PC-9 (cell line): ENCODE data around the gene TECPR1. TPM values are rescaled to one million over a fixed set of nuclear protein-coding genes. Genes with fewer than 3 reads are reported as not detected.

Experiments used
- BruUV-seq: library from RNA; stranded (reverse); fragments of 400-500 nt; replicated peaks from 2 replicates; lab custom pipeline; 2021; lab: Mats Ljungman, UMichigan
- CTCF ChIA-PET: fragments of 300-600 bp; sonication (Branson Sonifier 250); formaldehyde crosslinking; loops from one replicate; lab custom pipeline; 2022; ENCODE audit warnings: antibody characterized with exemption; lab: Charles Lee
- POLR2A ChIA-PET: fragments of 300-600 bp; sonication (Branson Sonifier 250); formaldehyde crosslinking; loops from one replicate; lab custom pipeline; 2022; ENCODE audit warnings: antibody characterized with exemption; ENCODE audit not compliant: unreplicated experiment; lab: Charles Lee
- DNase-seq, 2 experiments: peaks; one replicate each; pipeline versions ENCODE4 v3.0.0 to v3.0.0-alpha.2; 2015 to 2022; ENCODE audit warnings: mixed read lengths in 1 of 2
- H2AFZ ChIP-seq: fragments of 200-600 bp; sonication (generic); 2 replicates; pipeline ENCODE4 v1.8.1; 2017; ENCODE audit warnings: antibody characterized with exemption
- H3F3A ChIP-seq: fragments of 200-600 bp; sonication (generic); 2 replicates; pipeline ENCODE4 v1.8.1; 2017; ENCODE audit warnings: antibody characterized with exemption, mild to moderate bottlenecking, low read depth; ENCODE audit not compliant: insufficient read depth
- H3K27ac ChIP-seq: fragments of 200-600 bp; sonication (generic); 2 replicates; pipeline ENCODE4 v1.6.1; 2016; ENCODE audit warnings: mixed run types
- H3K27me3 ChIP-seq: fragments of 200-600 bp; sonication (generic); 2 replicates; pipeline ENCODE4 v1.6.1; 2016; ENCODE audit warnings: low read depth, mixed run types; ENCODE audit not compliant: insufficient read depth
- H3K36me3 ChIP-seq: fragments of 200-600 bp; sonication (generic); 2 replicates; pipeline ENCODE4 v1.6.1; 2016; ENCODE audit warnings: low read depth, mixed run types
- H3K4me1 ChIP-seq: fragments of 200-600 bp; sonication (generic); replicated peaks from 2 replicates; pipeline ENCODE4 v1.6.1; 2016; ENCODE audit warnings: mixed run types; ENCODE audit not compliant: insufficient read depth
- H3K4me2 ChIP-seq: fragments of 200-600 bp; sonication (generic); 2 replicates; pipeline ENCODE4 v1.6.1; 2017; ENCODE audit warnings: mixed run types
- H3K4me3 ChIP-seq: fragments of 200-600 bp; sonication (generic); 2 replicates; pipeline ENCODE4 v1.6.1; 2016; ENCODE audit warnings: mixed run types
- H3K79me2 ChIP-seq: fragments of 200-600 bp; sonication (generic); 2 replicates; pipeline ENCODE4 v1.6.1; 2017; ENCODE audit warnings: low read depth, mixed run types
- H3K9me2 ChIP-seq: fragments of 200-600 bp; sonication (generic); 2 replicates; pipeline ENCODE4 v1.8.1; 2017; ENCODE audit warnings: mild to moderate bottlenecking; ENCODE audit not compliant: insufficient read depth
- H3K9me3 ChIP-seq: fragments of 200-600 bp; sonication (generic); 2 replicates; pipeline ENCODE4 v1.8.1; 2016; ENCODE audit warnings: low read depth; ENCODE audit not compliant: insufficient read depth
- H4K20me1 ChIP-seq: fragments of 200-600 bp; sonication (generic); 2 replicates; pipeline ENCODE4 v1.8.1; 2017; ENCODE audit not compliant: insufficient read depth
- EZH2 ChIP-seq: fragments of 200-600 bp; sonication (generic); IDR thresholded peaks from 2 replicates; pipeline ENCODE4 v1.8.0; 2017; ENCODE audit warnings: antibody characterized with exemption, low read depth
- intact Hi-C: fragments of 100-400 bp; cut with micrococcal nuclease; formaldehyde crosslinking; loops from one replicate; pipeline ENCODE4 v1.10.0; 2022; ENCODE audit not compliant: unreplicated experiment
- total RNA-seq: library from RNA; stranded (reverse); gene quantifications from 2 replicates; pipeline ENCODE4 v1.2.3, GENCODE V29; 2021
- TF ChIP-seq, protein P1 (sequence below): fragments of 200-600 bp; sonication (generic); conservative IDR thresholded peaks from 2 replicates; pipeline ENCODE4 v1.6.1; 2017; ENCODE audit warnings: mixed run types, antibody characterized with exemption, mild to moderate bottlenecking, moderate library complexity

TECPR1 gene
- total RNA-seq, 1 experiment from 2014 or later: 22.7 TPM

DNA sequence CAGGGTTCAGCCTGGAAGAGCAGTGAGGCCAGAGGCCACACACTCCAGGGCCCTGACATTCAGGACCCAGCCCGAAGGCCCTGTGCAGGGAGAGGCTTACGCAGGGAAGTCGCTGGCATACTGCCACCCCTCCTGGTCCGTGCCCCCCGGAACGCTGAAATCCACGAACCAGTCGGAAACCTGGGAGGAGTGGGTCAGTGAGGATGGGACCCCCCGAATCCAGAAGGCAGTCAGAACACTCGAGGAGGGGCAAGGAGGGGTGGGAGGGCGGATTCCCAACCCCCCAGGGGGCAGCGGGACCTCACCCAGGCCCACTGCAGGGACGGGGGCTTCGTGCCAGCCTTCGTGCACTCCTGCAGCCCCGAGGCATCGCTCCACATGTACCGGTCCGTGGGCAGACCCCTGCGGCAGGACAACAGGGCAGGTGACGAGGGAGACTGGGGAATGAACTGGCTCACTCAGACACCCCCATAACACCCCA, 27.3 kb downstream of the TECPR1 start:
- Histone ChIP-seq H3K9me3 (no peaks in the 10 kb centered on the region), H2AFZ (no peak overlapping the region), H3K9me2 (no peaks in the 10 kb centered on the region), H3K4me1 (no peaks in the 10 kb centered on the region), H4K20me1 (no peaks in the 10 kb centered on the region), H3K27me3 (no peaks in the 10 kb centered on the region), H3K4me2 (no peak overlapping the region), H3K36me3 (no peaks in the 10 kb centered on the region), H3K79me2 (no peaks in the 10 kb centered on the region), H3K4me3 (no peak overlapping the region), H3F3A (no peaks in the 10 kb centered on the region), H3K27ac (no peak overlapping the region)
- no peak for DNase-seq
- ChIA-PET CTCF (no interaction called here), POLR2A (no interaction called here)
- BruUV-seq: no TSS peak
- TF ChIP-seq EZH2: no peak
- TF ChIP-seq, protein P1, sequence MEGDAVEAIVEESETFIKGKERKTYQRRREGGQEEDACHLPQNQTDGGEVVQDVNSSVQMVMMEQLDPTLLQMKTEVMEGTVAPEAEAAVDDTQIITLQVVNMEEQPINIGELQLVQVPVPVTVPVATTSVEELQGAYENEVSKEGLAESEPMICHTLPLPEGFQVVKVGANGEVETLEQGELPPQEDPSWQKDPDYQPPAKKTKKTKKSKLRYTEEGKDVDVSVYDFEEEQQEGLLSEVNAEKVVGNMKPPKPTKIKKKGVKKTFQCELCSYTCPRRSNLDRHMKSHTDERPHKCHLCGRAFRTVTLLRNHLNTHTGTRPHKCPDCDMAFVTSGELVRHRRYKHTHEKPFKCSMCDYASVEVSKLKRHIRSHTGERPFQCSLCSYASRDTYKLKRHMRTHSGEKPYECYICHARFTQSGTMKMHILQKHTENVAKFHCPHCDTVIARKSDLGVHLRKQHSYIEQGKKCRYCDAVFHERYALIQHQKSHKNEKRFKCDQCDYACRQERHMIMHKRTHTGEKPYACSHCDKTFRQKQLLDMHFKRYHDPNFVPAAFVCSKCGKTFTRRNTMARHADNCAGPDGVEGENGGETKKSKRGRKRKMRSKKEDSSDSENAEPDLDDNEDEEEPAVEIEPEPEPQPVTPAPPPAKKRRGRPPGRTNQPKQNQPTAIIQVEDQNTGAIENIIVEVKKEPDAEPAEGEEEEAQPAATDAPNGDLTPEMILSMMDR: no peak
- intact Hi-C loops: no loop called here

DNA sequence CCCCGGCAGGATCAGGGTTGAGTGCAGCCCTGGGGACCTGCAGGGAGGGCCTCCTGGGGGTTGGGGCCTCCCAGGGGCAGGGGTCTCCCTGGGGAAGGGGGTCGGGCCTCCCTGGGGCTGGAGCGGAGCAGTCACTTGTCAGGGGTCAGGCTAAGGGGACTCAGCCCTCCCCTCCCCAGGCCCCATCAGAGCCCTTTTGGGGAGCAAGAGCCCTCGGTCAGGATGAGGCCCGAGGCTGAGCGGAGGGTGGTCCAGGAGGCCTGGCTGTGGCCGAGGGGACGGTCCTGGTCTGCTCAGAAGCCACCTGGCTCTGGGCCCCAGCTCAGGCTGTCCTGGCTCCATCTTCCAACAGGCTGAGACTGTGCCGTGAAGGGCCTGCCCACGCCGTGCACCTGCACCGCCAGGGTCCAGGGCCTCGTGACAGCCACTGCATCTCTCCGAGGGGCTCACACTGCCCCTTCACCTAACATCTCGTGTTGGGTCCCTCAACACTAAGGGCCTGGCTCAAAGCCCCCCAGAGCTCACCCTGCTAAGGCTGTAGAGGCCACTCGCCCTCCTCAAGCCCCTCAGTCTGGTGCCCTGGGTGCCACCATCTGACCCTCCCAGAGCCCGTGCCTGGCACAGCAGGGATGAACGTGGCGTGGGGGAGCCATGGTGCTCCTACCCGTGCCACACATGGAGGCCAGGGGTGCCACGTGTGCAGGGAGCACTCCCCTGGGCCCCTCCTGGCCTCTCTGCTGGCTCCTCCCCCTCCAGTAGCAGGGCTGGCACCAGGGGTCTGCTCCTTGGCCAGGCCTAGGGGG, 27.9 kb downstream of the TECPR1 start:
- no peaks in the 10 kb centered on the region for H3K4me1 ChIP-seq
- H3K36me3 ChIP-seq: no peaks in the 10 kb centered on the region
- no peaks in the 10 kb centered on the region for H3K9me2 ChIP-seq
- H3K4me3 ChIP-seq: no peak overlapping the region
- H3K9me3 ChIP-seq: no peaks in the 10 kb centered on the region
- DNase-seq: no peak
- H3K27ac ChIP-seq: no peak overlapping the region
- POLR2A ChIA-PET: no interaction called here
- intact Hi-C loops: no loop called here
- no peaks in the 10 kb centered on the region for H4K20me1 ChIP-seq
- no peak overlapping the region for H2AFZ ChIP-seq
- 0 out of 2 replicates have a peak, but pooled peaks cover 6% of the 10 kb centered on the region for H3F3A ChIP-seq
- TF ChIP-seq, protein P1: no peak
- no peak for TF ChIP-seq EZH2
- CTCF ChIA-PET: no interaction called here
- no peaks in the 10 kb centered on the region for H3K79me2 ChIP-seq
- no peak overlapping the region for H3K4me2 ChIP-seq
- BruUV-seq: no TSS peak
- H3K27me3 ChIP-seq: no peaks in the 10 kb centered on the region

DNA sequence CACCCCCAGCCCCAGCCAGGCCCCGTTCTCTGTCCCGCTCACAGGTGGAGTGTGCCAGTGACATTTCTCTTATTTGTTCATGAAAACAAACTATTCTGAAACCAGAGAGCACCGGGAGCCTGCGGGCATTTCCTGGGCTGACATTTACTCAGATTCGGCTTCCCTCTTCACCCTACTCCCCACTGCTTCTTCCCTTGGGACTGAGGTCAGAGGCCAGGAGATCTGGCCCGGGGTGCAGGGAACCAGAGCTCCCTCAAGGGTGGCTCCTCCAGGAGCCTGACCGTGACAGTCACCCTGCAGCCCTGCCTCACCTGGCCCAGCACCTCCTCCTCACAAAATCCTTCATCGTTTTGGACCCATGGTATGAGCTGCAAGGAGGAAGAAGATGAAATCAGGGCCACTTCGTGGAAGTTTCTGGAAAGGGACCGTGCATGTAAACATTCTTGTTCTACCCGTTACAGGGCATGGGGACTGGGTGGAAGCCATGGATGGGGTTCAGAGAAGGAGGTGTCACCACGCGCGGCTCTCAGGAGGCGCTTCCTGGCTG, 28.6 kb downstream of the TECPR1 start:
- H3K4me3 ChIP-seq: no peak overlapping the region
- no peaks in the 10 kb centered on the region for H3K27me3 ChIP-seq
- no peaks in the 10 kb centered on the region for H3K4me1 ChIP-seq
- no peaks in the 10 kb centered on the region for H3K9me3 ChIP-seq
- no peak overlapping the region for H3K4me2 ChIP-seq
- no peak overlapping the region for H2AFZ ChIP-seq
- no peak for DNase-seq
- H3K9me2 ChIP-seq: no peaks in the 10 kb centered on the region
- H3K79me2 ChIP-seq: no peaks in the 10 kb centered on the region
- CTCF ChIA-PET: no interaction called here
- BruUV-seq: no TSS peak
- POLR2A ChIA-PET: interaction anchor here (0.5 kb wide), 1 partner anchor 54 kb away, joined by 4 read pairs; no protein-coding TSS in a partner anchor
- H3F3A ChIP-seq: peaks cover 9% of the 10 kb centered on the region; the same call in 1 of the 2 replicates
- intact Hi-C loops: no loop called here
- TF ChIP-seq, protein P1: no peak
- no peak for TF ChIP-seq EZH2
- no peaks in the 10 kb centered on the region for H3K36me3 ChIP-seq
- H3K27ac ChIP-seq: no peak overlapping the region
- H4K20me1 ChIP-seq: no peaks in the 10 kb centered on the region
